Astrocyte of the hippocampus (primary cell): Measurements from ENCODE around the gene TNRC6B.
A peak's percentile ranks its signal among the peaks of the same experiment; 100 is the strongest.
"Not testable (repeated sequence)": the region's sequence is repeated elsewhere in the genome, so short reads cannot be mapped to it uniquely, and the experiment has no call there.

Experiments used
- DNase-seq: peaks from one replicate; pipeline ENCODE4 v3.0.0; 2011; ENCODE audit warnings: low read depth, low spot score

TNRC6B gene

DNA sequence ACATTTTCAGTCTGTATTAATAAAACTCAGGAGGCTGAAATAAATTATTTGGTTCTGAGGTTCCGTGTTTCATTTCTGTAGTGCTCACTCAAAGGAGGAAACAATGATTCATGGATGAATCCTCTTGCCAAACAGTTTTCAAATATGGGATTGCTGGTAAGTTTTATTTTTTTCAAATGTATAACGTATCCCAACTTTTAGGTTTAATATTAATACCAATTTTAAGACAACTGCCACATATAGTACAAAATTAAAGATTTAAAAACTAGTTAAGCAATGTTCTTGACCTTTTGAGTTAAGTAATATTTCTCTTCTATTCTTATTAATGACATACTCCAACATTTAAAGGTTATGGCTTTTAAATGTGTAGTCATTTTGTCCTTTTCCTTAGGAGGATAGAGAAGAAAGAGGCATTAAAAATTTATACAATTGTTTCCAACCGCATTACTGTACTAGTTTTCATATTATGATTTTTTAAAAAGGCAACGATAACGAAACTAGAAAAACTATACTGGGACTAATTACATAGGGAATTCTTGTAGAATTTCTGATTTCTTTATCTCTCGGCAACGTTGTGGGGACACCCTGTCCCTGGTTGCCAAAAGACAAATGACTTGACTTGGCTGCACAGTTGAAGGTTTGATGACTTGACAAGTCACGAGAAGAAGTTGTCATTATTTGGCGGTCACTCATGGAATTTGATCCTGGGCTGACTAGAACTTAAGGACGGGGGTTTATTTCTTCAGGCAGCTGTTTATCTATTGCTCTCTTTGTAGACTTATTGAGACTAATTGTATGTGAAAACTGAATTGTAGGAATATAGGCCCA, 99.5 kb downstream of the TNRC6B start:
- peak; percentile 31 for DNase-seq

DNA sequence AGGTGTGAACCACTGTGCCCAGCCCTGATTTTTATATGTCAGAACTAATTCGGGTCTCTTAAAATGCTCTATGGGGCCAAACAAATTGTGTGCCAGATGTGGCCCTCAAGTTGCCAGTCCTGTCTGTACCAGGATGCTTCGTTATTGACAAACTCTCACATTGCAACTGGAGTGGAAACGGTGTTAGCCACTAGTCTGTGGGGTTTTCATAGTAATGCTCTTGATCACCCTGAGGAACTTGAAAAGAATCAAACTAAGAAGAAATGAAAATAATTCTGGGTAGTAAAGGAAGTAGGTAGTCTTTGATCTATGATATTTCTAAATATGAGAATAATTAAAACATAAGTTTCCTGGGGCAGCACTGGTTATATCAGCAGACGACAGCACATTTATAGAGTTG, 101.3 kb downstream of the TNRC6B start:
- no peak for DNase-seq

GRCh38 chr22:40281717-40282116, 104.0 kb downstream of the TNRC6B start:
- no peak for DNase-seq

DNA sequence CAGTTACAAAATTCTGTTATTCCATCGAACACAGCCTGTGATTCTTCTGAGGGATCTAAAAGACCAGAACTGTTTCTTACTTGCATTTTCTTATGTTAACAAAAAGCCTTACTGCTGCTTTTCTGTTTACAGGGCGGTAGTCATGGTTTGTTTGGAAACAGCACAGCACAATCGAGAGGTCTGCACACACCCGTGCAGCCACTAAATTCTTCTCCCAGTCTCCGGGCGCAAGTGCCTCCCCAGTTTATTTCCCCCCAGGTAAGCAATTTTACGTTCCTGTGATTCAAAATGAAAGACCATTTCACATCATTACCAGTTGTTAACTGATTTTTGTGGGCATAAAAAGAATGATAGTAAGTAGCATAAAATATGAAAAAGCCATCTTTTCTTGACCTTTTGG, 107.8 kb downstream of the TNRC6B start:
- DNase-seq, result no peak

GRCh38 chr22:40289991-40290459, 112.3 kb downstream of the TNRC6B start:
- DNase-seq, result no peak

DNA sequence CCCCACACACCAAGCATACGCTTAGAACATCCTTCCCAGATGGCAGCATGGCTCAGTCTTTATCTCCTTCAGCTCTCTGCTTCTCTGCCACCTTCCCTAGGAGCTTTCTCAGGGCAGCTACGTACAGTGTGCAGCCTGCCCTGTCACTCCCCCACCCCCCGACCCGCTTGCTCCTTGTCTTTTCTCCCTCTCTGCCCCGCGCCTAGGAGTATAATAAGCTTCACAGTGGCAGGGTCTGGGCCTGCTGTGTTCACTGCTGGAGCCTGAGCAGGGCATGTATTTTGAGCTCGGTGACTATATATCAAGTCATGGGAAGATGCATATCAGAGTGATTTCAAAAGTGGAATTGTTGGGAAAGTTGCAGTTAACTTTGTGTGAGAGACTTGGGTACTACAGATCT, 112.8 kb downstream of the TNRC6B start:
- DNase-seq, result no peak

DNA sequence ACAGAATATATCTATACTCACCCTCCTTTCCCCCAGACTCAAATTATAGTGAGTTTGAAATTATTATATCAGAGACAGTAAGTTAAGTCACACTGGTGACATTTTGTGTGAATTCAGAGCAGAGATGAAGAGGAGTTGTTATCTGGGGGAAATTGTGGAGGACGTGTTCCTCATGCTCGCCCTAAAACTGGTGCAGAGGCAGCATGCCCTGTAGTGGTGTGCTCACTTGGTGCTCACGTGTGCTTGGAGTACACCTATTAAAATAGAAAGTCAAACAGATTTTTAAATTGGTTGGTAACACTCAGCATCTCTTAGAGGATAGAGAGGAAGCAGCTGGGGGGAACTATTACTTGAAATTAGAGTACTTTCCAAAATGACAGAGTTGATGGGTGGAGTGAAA, 117.0 kb downstream of the TNRC6B start:
- no peak for DNase-seq

DNA sequence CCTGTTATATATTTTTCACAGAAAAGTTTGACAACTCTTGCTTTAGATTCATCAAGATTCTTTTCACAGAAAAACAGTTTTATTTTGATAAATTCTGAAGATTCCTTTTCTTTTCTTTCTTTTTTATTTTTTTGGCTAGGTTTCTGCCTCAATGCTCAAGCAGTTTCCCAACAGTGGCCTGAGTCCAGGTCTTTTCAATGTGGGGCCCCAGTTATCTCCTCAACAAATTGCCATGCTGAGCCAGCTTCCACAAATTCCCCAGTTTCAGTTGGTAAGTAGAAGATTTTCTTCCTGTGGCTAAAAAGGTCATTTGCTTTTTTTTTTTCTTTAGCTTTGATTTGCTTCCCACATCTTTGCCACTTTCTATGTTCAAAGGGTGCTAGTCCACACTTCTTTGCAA, 122.6 kb downstream of the TNRC6B start:
- no peak for DNase-seq

DNA sequence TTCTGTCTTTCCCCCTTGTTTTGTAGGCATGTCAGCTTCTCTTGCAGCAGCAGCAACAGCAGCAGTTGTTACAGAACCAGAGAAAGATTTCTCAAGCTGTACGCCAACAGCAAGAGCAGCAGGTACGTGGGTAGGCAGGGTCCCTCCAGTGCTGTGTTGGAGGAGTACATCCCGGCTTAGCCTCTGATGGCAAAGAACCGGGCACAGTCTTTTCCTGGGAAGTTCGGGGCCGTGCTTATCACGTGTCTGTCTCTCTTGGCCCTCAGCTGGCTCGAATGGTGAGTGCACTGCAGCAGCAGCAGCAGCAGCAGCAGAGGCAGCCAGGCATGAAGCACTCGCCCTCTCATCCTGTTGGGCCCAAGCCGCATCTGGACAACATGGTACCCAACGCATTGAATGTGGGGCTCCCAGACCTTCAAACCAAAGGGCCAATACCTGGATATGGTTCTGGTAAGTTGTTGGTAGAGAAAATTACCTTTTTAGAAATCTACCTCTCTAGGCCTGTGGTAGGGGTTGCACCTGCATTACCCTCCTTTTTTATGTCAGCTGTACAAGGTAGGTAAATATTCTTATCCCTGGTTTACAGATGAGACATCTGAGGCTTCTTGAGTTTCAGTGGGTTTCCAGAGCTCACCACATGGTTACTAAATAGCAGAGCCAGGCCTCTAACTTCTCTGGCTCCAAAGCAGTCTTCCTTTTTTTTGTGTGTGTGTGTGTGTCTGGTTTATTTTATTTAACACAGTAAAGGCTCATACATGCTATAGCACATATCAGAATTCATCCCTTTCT, 123.4 kb downstream of the TNRC6B start:
- DNase-seq, result no peak

- DNase-seq, result no peak
These were observed 124.4 kb downstream of the TNRC6B start for GRCh38 chr22:40302149-40302548.

DNA sequence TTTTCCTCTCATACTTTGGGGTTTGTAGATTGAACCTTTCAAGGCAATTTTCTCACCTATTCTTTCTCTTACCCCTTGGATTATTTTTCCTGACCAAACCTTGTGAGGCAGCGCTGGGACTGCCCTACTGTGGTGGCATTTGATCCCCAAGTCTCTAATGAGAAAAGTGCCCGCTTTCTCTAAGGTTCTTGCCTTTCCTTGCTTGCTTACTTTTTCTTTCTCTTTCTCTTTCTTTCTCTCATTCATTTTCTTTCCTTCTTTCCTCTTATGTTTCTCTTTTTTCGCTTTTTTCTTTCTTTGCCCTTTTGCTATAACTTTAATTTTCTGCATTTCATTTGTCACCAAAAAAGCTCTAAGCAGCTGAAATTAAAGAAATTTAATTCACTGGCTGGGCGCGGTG, 127.9 kb downstream of the TNRC6B start:
- no peak for DNase-seq

DNA sequence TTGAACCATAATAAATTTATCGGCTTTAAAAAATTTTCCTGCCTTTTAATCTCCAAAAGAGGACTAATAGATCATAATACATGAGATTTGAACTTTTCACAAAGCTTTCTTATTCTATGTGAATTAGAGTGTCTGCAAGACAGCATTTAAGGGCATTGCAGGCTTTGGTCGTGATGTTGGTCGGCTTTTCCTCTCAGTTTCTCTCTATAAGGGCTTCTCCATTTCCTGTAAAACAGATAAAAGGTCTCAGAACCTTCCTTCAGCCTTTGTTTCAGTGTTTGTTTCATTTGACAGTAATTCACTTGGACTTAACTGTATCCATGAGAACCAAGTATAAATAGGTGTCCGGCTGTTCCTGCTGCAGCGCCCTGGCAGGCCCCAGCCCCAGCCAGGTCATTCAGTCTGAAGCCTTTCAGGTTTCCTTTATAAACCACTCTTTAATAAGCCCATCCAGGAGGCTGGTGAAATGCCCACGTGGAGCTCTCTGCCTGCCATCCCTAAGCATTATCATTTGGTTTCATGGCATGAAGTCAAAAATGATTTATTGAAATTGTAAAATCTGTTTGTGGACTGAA, 131.4 kb downstream of the TNRC6B start:
- DNase-seq, result no peak

- DNase-seq, result no peak
These were observed 131.9 kb downstream of the TNRC6B start for GRCh38 chr22:40309631-40310030.

DNA sequence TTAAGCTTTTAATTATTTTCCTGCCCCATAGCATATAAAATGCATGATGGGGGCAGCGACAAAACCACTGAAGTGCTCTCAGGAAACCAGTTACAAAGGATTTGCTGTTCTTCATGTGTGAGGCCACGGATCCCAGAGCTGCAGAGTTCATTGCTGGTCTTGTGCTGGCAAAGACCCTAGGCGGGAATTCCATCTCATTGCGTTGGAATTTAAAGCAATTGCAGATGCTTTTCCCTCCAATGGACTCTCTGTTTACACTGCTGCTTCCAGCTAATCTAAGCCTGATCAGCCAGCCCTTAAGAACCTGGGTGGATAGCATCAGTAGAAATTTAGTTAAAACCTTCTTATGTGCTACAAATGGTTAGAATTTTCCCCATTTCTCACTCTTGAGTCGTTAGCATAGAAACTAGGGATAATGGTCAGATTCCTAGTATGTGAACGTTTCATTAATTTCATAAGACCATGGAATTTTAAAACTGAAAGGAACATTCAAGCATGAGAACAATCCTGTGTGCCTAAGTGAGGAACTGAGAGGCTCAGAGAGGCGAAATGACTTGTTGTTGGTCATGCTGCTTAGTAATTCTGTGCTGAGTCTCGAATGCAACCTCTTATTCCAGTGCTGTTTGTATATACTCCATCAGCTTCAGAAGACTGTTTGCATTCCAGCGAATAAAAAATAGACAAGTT, 132.5 kb downstream of the TNRC6B start:
- DNase-seq, result peak; percentile 90

DNA sequence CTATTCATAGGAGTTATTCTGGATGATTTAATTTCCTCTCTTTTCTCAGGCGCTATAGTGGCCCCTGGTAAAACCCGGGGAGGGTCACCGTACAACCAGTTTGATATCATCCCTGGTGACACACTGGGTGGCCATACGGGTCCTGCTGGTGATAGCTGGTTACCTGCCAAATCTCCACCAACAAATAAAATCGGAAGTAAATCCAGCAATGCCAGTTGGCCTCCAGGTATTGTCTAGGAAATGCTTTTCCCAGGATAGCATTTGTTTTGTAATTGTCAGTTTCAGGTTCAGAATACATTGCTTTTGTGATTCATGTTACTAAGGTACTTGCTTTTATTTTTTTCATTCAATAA, 133.0 kb downstream of the TNRC6B start:
- no peak for DNase-seq

- not testable (repeated sequence) for DNase-seq
These were observed 133.9 kb downstream of the TNRC6B start for GRCh38 chr22:40311646-40312045.

DNA sequence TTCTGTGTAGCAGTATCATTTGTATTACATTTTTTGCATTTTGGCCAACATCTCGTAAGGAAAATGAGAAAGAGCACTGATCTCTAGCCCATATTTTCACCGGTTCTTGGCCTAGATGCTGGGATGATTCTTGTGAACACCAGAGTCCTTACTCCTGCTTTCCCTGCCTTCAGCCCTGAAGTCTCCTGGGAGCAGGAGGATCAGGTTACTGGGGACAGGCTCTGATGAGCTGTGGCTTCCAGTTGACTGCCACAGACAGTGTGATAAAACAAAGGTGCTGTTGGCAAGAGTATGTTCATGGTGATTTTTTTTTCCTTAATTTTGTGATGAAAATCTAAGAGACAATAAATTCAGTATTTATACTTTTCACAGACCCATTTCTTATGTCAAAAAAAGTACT, 134.3 kb downstream of the TNRC6B start:
- DNase-seq, result no peak

DNA sequence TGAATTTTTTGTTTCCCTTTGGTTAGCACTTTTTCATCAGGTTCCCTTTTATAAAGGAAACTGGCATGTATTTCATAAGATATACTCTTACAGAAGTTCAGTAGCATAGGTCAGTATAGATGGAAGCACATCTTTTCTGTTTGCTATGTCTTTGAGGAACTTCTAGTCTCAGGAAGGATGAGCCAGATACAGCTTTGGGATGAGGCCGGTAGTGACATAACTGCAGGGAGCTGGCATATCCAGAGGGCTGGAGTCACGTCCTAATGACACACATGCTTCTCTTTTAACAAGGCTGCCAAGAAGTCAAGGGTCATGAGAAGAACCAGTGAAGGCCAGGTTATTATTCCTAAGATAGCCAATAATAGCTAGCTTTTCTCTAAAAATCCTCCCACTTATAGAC, 135.3 kb downstream of the TNRC6B start:
- no peak for DNase-seq

GRCh38 chr22:40314041-40314440, 136.3 kb downstream of the TNRC6B start:
- DNase-seq, result no peak

DNA sequence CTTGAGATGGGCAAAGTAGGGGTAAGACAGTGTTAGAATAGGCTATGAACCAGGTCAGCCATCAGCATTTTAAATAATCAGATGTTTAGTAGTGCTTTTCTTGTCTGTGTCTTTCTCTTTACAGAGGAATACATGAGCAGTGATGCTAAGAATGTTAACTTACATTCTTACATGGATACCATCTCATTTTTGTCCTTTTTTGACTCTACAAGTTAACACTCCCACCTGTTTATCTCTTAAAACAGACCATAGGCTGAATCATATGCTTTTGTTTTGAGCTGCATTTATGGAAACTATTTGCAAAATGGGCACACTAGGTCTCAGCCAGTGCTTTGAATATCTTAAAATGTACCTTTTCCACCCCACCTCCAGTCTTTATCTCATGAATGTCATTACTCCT, 143.0 kb downstream of the TNRC6B start:
- DNase-seq, result no peak

DNA sequence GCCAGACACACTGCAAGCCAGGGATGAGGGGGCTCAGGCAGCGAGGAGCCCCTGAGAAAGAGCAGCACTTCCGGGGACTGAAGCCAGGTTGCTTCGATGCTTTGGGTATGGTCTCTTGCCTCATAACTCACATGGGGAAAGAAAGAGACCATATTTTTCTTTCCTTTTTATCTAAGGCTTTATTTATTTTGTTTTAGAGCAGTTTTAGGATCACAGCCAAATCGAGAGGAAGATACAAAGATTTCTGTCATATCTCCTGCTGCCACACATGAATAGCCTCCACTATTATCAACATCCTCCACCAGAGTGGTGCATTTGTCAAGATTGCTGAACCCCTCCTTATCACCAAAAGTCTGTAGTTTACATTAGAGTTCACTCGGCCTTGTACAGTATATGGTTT, 144.3 kb downstream of the TNRC6B start:
- no peak for DNase-seq

DNA sequence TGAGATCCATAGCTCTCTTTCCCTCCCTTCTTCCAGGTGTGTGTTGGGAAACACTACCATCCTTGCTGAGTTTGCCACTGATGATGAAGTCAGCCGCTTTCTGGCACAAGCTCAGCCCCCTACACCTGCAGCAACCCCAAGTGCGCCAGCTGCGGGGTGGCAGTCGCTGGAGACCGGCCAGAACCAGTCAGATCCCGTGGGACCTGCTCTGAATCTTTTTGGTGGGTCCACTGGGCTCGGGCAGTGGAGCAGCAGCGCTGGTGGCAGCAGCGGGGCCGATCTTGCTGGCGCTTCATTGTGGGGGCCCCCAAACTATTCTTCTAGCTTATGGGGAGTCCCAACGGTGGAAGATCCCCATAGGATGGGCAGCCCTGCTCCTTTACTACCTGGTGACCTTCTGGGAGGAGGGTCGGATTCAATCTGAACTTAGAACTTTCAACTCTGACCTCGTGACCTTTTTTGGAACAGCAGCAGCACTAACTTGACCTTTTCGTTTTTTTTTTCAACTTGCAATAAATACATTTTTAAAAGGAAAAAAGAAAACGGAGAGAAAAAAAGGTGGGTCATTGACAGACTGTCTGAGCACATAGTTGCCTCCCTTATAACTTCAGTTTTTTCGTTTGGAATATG, 145.2 kb downstream of the TNRC6B start:
- DNase-seq, result no peak
